Measurements from ENCODE around the gene GNA12.

GNA12 gene

GRCh38 chr7:2862831-2863361, 18.8 kb upstream of the GNA12 start:
- TF ChIP-seq CREB1 (IDR thresholded peaks at IDR 0.05; ENCODE audit: low read depth) (no peak), NFIC (IDR thresholded peaks at IDR 0.05) (no peak), MAX (IDR thresholded peaks at IDR 0.05) (no peak), TAF1 (IDR thresholded peaks at IDR 0.05; ENCODE audit: low read depth) (no peak), ZBTB7A (IDR thresholded peaks at IDR 0.05; ENCODE audit: low read depth) (no peak)

GRCh38 chr7:2861509-2861908, 17.4 kb upstream of the GNA12 start:
- TF ChIP-seq TEAD4 (IDR thresholded peaks at IDR 0.05) (no peak), EGR1 (IDR thresholded peaks at IDR 0.05) (no peak), RAD21 (IDR thresholded peaks at IDR 0.05; ENCODE audit: low read depth) (no peak), YY1 (IDR thresholded peaks at IDR 0.05; ENCODE audit: low read depth) (no peak), FOXM1 (IDR thresholded peaks at IDR 0.05; ENCODE audit: borderline replicate concordance, low read depth) (no peak), CEBPB (IDR thresholded peaks at IDR 0.05) (no peak), TAF1 (IDR thresholded peaks at IDR 0.05; ENCODE audit: low read depth) (no peak)

- TF ChIP-seq TAF1 (IDR thresholded peaks at IDR 0.05; ENCODE audit: low read depth) = no peak
- no peak for TF ChIP-seq NFIC (IDR thresholded peaks at IDR 0.05)
- TF ChIP-seq CEBPB (IDR thresholded peaks at IDR 0.05) = no peak
- no peak for TF ChIP-seq EP300 (IDR thresholded peaks at IDR 0.05; ENCODE audit: borderline replicate concordance)
- TF ChIP-seq FOXM1 (IDR thresholded peaks at IDR 0.05; ENCODE audit: borderline replicate concordance, low read depth) = no peak
- TF ChIP-seq YY1 (IDR thresholded peaks at IDR 0.05; ENCODE audit: low read depth) = no peak
Measured at GRCh38 chr7:2860627-2861133, 16.6 kb upstream of the GNA12 start.

GRCh38 chr7:2859952-2860351, 15.8 kb upstream of the GNA12 start:
- TF ChIP-seq TEAD4 (IDR thresholded peaks at IDR 0.05) (no peak), TAF1 (IDR thresholded peaks at IDR 0.05; ENCODE audit: low read depth) (no peak), TCF12 (IDR thresholded peaks at IDR 0.05; ENCODE audit: low read depth) (no peak), REST (IDR thresholded peaks at IDR 0.05; ENCODE audit: low read depth) (no peak), CREB1 (IDR thresholded peaks at IDR 0.05; ENCODE audit: low read depth) (no peak), MAX (IDR thresholded peaks at IDR 0.05) (no peak), EP300 (IDR thresholded peaks at IDR 0.05; ENCODE audit: borderline replicate concordance) (no peak), YY1 (IDR thresholded peaks at IDR 0.05; ENCODE audit: low read depth) (no peak), EGR1 (IDR thresholded peaks at IDR 0.05) (no peak), ZBTB7A (IDR thresholded peaks at IDR 0.05; ENCODE audit: low read depth) (no peak), NFIC (IDR thresholded peaks at IDR 0.05) (no peak), FOXM1 (IDR thresholded peaks at IDR 0.05; ENCODE audit: borderline replicate concordance, low read depth) (no peak), RAD21 (IDR thresholded peaks at IDR 0.05; ENCODE audit: low read depth) (no peak), CEBPB (IDR thresholded peaks at IDR 0.05) (no peak), USF1 (IDR thresholded peaks at IDR 0.05) (no peak)

GRCh38 chr7:2858621-2859020, 14.5 kb upstream of the GNA12 start:
- TF ChIP-seq CREB1 (IDR thresholded peaks at IDR 0.05; ENCODE audit: low read depth) = no peak
- TF ChIP-seq NFIC (IDR thresholded peaks at IDR 0.05) = no peak
- no peak for TF ChIP-seq CEBPB (IDR thresholded peaks at IDR 0.05)
- no peak for TF ChIP-seq MAX (IDR thresholded peaks at IDR 0.05)

GRCh38 chr7:2856388-2857169, 12.5 kb upstream of the GNA12 start:
- TF ChIP-seq RAD21 (IDR thresholded peaks at IDR 0.05; ENCODE audit: low read depth) = no peak
- 0 out of 2 replicates have a peak, but pooled peaks have one; percentile 16 for TF ChIP-seq USF1 (IDR thresholded peaks at IDR 0.05)
- TF ChIP-seq MAX (IDR thresholded peaks at IDR 0.05) = no peak
- TF ChIP-seq TEAD4 (IDR thresholded peaks at IDR 0.05) = no peak
- TF ChIP-seq EGR1 (IDR thresholded peaks at IDR 0.05) = no peak
- no peak for TF ChIP-seq CEBPB (IDR thresholded peaks at IDR 0.05)
- no peak for TF ChIP-seq CREB1 (IDR thresholded peaks at IDR 0.05; ENCODE audit: low read depth)
- no peak for TF ChIP-seq ZBTB7A (IDR thresholded peaks at IDR 0.05; ENCODE audit: low read depth)

GRCh38 chr7:2855386-2855785, 11.3 kb upstream of the GNA12 start:
- TF ChIP-seq ZBTB7A (IDR thresholded peaks at IDR 0.05; ENCODE audit: low read depth) = no peak
- TF ChIP-seq FOXM1 (IDR thresholded peaks at IDR 0.05; ENCODE audit: borderline replicate concordance, low read depth) = no peak
- no peak for TF ChIP-seq NFIC (IDR thresholded peaks at IDR 0.05)
- TF ChIP-seq TAF1 (IDR thresholded peaks at IDR 0.05; ENCODE audit: low read depth) = no peak
- no peak for TF ChIP-seq USF1 (IDR thresholded peaks at IDR 0.05)
- no peak for TF ChIP-seq CREB1 (IDR thresholded peaks at IDR 0.05; ENCODE audit: low read depth)
- TF ChIP-seq MAX (IDR thresholded peaks at IDR 0.05) = no peak
- TF ChIP-seq TEAD4 (IDR thresholded peaks at IDR 0.05) = no peak
- no peak for TF ChIP-seq TCF12 (IDR thresholded peaks at IDR 0.05; ENCODE audit: low read depth)
- no peak for TF ChIP-seq CEBPB (IDR thresholded peaks at IDR 0.05)
- TF ChIP-seq RAD21 (IDR thresholded peaks at IDR 0.05; ENCODE audit: low read depth) = no peak
- TF ChIP-seq EGR1 (IDR thresholded peaks at IDR 0.05) = no peak
- TF ChIP-seq YY1 (IDR thresholded peaks at IDR 0.05; ENCODE audit: low read depth) = no peak
- TF ChIP-seq EP300 (IDR thresholded peaks at IDR 0.05; ENCODE audit: borderline replicate concordance) = no peak
- no peak for TF ChIP-seq REST (IDR thresholded peaks at IDR 0.05; ENCODE audit: low read depth)

Data from Ishikawa (cell line).